GM12878 (cell line): Measurements from ENCODE around the gene ARHGAP6. TPM values are rescaled to one million over a fixed set of nuclear protein-coding genes. Genes with fewer than 3 reads are reported as not detected.
A peak's percentile ranks its signal among the peaks of the same experiment; 100 is the strongest.
"Not testable (repeated sequence)": the region's sequence is repeated elsewhere in the genome, so short reads cannot be mapped to it uniquely, and the experiment has no call there.

Source experiments
- ATAC-seq: fragments of 200-7000 bp; cut with Tn5 transposase; 3 replicates; pipeline ENCODE4 v1.9.1; 2020; ENCODE audit warnings: mild to moderate bottlenecking, moderate library complexity
- BruUV-seq: library from RNA; stranded (reverse); fragments of 400-500 nt; replicated peaks from 2 replicates; lab custom pipeline; 2021; lab: Mats Ljungman, UMichigan
- CTCF ChIA-PET: fragments of 300-600 bp; sonication (Branson Sonifier 250); formaldehyde crosslinking; extraction: SDS; loops from one replicate; lab custom pipeline; 2021; ENCODE audit warnings: inconsistent platforms; lab: Yijun Ruan, JAX
- POLR2A ChIA-PET: fragments of 350-600 bp; formaldehyde crosslinking; extraction: SDS; loops from one replicate; lab custom pipeline; 2021; ENCODE audit warnings: inconsistent platforms; lab: Charles Lee
- RAD21 ChIA-PET: fragments of 300-600 bp; sonication (Branson Sonifier 250); formaldehyde crosslinking; loops from one replicate; lab custom pipeline; 2023; ENCODE audit warnings: antibody characterized with exemption; ENCODE audit not compliant: unreplicated experiment; lab: Charles Lee
- SMC1A ChIA-PET: fragments of 300-600 bp; sonication (Branson Sonifier 250); formaldehyde crosslinking; loops from one replicate; lab custom pipeline; 2023; ENCODE audit not compliant: unreplicated experiment, uncharacterized antibody; lab: Charles Lee
- DNase-seq: peaks from one replicate; pipeline ENCODE4 v3.0.0-alpha.2; 2011; ENCODE audit warnings: low read depth, low spot score
- FAIRE-seq: peaks from 3 replicates; lab custom pipeline; 2011; peaks lifted over from hg19 to GRCh38; lab: Jason Lieb, UNC
- H2AFZ ChIP-seq: 2 replicates; pipeline ENCODE4 v1.6.0; 2011; ENCODE audit warnings: low read depth, low read length, control low read depth; ENCODE audit not compliant: control insufficient read depth
- H3K27ac ChIP-seq: 2 replicates; pipeline ENCODE4 v1.5.1; 2011; ENCODE audit warnings: control low read depth; ENCODE audit not compliant: control insufficient read depth, insufficient read depth
- H3K27me3 ChIP-seq, 2 experiments: replicated peaks in 1 of 2; 2 replicates each; pipeline versions ENCODE4 v1.6.0 to v1.6.1; 2011; ENCODE audit warnings: low read length in 1 of 2; ENCODE audit not compliant: control insufficient read depth in 2 of 2, insufficient read depth in 2 of 2
- H3K36me3 ChIP-seq, 2 experiments: 2 replicates each; pipeline ENCODE4 v1.5.1; 2011; ENCODE audit warnings: low read length in 1 of 2; ENCODE audit not compliant: control insufficient read depth in 2 of 2, insufficient read depth in 2 of 2
- H3K4me1 ChIP-seq: 2 replicates; pipeline ENCODE4 v1.6.1; 2011; ENCODE audit warnings: mild to moderate bottlenecking, low read length, moderate library complexity, mixed read lengths; ENCODE audit not compliant: control insufficient read depth, insufficient read depth
- H3K4me2 ChIP-seq: 2 replicates; pipeline ENCODE4 v1.6.0; 2011; ENCODE audit warnings: control low read depth; ENCODE audit not compliant: control insufficient read depth, insufficient read depth
- H3K4me3 ChIP-seq: fragments of 200-600 bp; sonication (generic); 2 replicates; pipeline ENCODE4 v1.5.1; 2016
- H3K79me2 ChIP-seq: 2 replicates; pipeline ENCODE4 v1.6.0; 2011; ENCODE audit warnings: low read length; ENCODE audit not compliant: control insufficient read depth, insufficient read depth
- H3K9ac ChIP-seq: 2 replicates; pipeline ENCODE4 v1.8.0; 2011; ENCODE audit warnings: low read length, control low read depth, mixed read lengths; ENCODE audit not compliant: control insufficient read depth, insufficient read depth
- H3K9me3 ChIP-seq: replicated peaks from 3 replicates; pipeline ENCODE4 v1.5.1; 2011; ENCODE audit warnings: mild to moderate bottlenecking, low read length; ENCODE audit not compliant: control insufficient read depth, insufficient read depth
- H4K20me1 ChIP-seq: 2 replicates; pipeline ENCODE4 v1.6.0; 2011; ENCODE audit not compliant: control insufficient read depth, insufficient read depth
- RAD51 ChIP-seq: fragments of 450-650 bp; IDR thresholded peaks from 2 replicates; pipeline ENCODE4 v1.6.1; 2016; ENCODE audit warnings: moderate library complexity, mild to moderate bottlenecking, inconsistent platforms
- ZNF592 ChIP-seq: fragments of 450-650 bp; IDR thresholded peaks from 2 replicates; pipeline ENCODE4 v1.6.1; 2017; ENCODE audit warnings: mild to moderate bottlenecking, moderate library complexity
- WGBS: methylation state at CpG from one replicate; pipeline ENCODE4 v1.1.6; 2016; ENCODE audit warnings: low lambda C conversion rate; ENCODE audit not compliant: insufficient replicate concordance, insufficient coverage; ENCODE audit errors: missing lambda C conversion rate; 5-methylcytosine and 5-hydroxymethylcytosine counted together
- in situ Hi-C: fragments of 300-500 bp; cut with MboI; formaldehyde crosslinking; loops from 9 replicates; pipeline ENCODE4 v1.14.3; 2018; ENCODE audit warnings: mixed read lengths
- intact Hi-C: fragments of 100-400 bp; cut with micrococcal nuclease; formaldehyde crosslinking; loops from one replicate; pipeline ENCODE4 v1.14.2; 2022; ENCODE audit not compliant: unreplicated experiment
- polyA plus RNA-seq, 11 experiments: library from polyadenylated mRNA; depleted of rRNA in 4 of 11; unstranded in 6 of 11; stranded (reverse) in 5 of 11; fragments of >200 nt; fragmentation: Nextera tagmentation in 4 of 11; fragmentation: Illumina TruSeq in 1 of 11; extraction: Ambion mirVana in 4 of 11; extraction: Trizol in 1 of 11; gene quantifications; 1 replicate in 1 of 11; 2 replicates in 10 of 11; pipeline versions ENCODE4 v1.2.1 to v1.2.3, GENCODE V29; 2011 to 2016; ENCODE audit warnings: inconsistent platforms in 2 of 11, missing spikeins in 2 of 11, low read depth in 1 of 11
- total RNA-seq, 4 experiments: library from RNA; depleted of rRNA in 3 of 4; stranded (reverse); fragments of >200 nt in 3 of 4; fragmentation: Illumina TruSeq in 1 of 4; extraction: Trizol in 1 of 4; gene quantifications; 2 replicates each; pipeline versions ENCODE4 v1.2.1 to v1.2.3, GENCODE V29; 2013 to 2021

Gene ARHGAP6
- total and polyA plus RNA-seq, 10 of the 15 experiments (the other 5 are each of a cell fraction or from before 2014, with no cell fraction given): 0.20 to 1.8 (median 0.76) TPM

GRCh38 chrX:11579636-11580600 is 85.8 kb downstream of the ARHGAP6 start (continued):
- TF ChIP-seq ZNF592 (no peak), RAD51 (0 out of 2 replicates have a peak, but pooled peaks have one; percentile 31)

DNA sequence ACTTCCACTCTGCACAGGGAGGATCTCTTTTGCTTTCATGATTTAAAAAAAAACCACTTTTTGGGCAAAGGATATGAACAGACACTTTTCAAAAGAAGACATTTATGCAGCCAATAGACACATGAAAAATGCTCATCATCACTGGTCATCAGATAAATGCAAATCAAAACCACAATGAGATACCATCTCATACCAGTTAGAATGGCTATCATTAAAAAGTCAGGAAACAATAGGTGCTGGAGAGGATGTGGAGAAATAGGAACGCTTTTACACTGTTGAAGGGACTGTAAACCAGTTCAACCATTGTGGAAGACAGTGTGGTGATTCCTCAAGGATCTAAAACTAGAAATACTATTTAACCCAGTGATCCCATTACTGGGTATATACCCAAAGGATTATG is 87.4 kb downstream of the ARHGAP6 start:
- intact Hi-C loops, H3K79me2 ChIP-seq, FAIRE-seq, H3K27ac ChIP-seq, H3K4me2 ChIP-seq, H3K4me1 ChIP-seq, H3K9ac ChIP-seq, H3K4me3 ChIP-seq, ATAC-seq, POLR2A ChIA-PET, H3K9me3 ChIP-seq, H2AFZ ChIP-seq, BruUV-seq, H3K36me3 ChIP-seq, DNase-seq, CTCF ChIA-PET, in situ Hi-C loops, H3K27me3 ChIP-seq, H4K20me1 ChIP-seq: not testable (repeated sequence)
- WGBS: 50% methylated on average over 1 of the region's 1 CpG
- ChIA-PET RAD21 (interaction anchor here (1.2 kb wide), 1 partner anchor 37 kb away, joined by 3 read pairs; no protein-coding TSS in a partner anchor), SMC1A (interaction anchor here (5.4 kb wide), 1 partner anchor 189 kb away, joined by 17 read pairs; no protein-coding TSS in a partner anchor)
